HepG2 (cell line): ENCODE results near the gene RAB3GAP1. TPM values are rescaled to one million over a fixed set of nuclear protein-coding genes. Genes with fewer than 3 reads are reported as not detected.

Experiments
- ATAC-seq: fragments of 200-7000 bp; cut with Tn5 transposase; 3 replicates; pipeline ENCODE4 v1.9.1; 2020; ENCODE audit warnings: mild to moderate bottlenecking, moderate library complexity
- BruUV-seq: library from RNA; stranded (reverse); fragments of 400-500 nt; replicated peaks from 2 replicates; lab custom pipeline; 2021; lab: Mats Ljungman, UMichigan
- CTCF ChIA-PET: fragments of 300-600 bp; formaldehyde crosslinking; extraction: SDS; loops from one replicate; lab custom pipeline; 2021; ENCODE audit warnings: low total read pairs, inconsistent platforms, low intra/inter-chr PET ratio; lab: Yijun Ruan, JAX
- POLR2A ChIA-PET: fragments of 350-600 bp; sonication (Branson Sonifier 250); formaldehyde crosslinking; loops from one replicate; lab custom pipeline; 2020; ENCODE audit warnings: antibody characterized with exemption, inconsistent platforms; lab: Yijun Ruan, JAX
- DNase-seq: peaks from one replicate; pipeline ENCODE4 v3.0.0-alpha.2; 2015; ENCODE audit warnings: low spot score
- FAIRE-seq: peaks from 3 replicates; lab custom pipeline; 2011; peaks lifted over from hg19 to GRCh38; lab: Jason Lieb, UNC
- H2AFZ ChIP-seq: one replicate; pipeline ENCODE4 v1.6.1; 2011; ENCODE audit warnings: low read length, inconsistent platforms
- H3K27ac ChIP-seq: fragments of 300-600 bp; 3 replicates; pipeline ENCODE4 v1.8.0; 2011; ENCODE audit warnings: mixed run types, mild to moderate bottlenecking, mixed read lengths, low read length, inconsistent platforms; ENCODE audit not compliant: insufficient read depth; ENCODE audit errors: extremely low read length
- H3K27me3 ChIP-seq, 2 experiments: fragments of 200-600 bp in 1 of 2; 2 replicates in 1 of 2; 3 replicates in 1 of 2; pipeline versions ENCODE4 v1.6.0 to v1.8.0; 2011; ENCODE audit warnings: low read length in 2 of 2, mild to moderate bottlenecking in 2 of 2, moderate library complexity in 2 of 2, inconsistent platforms in 1 of 2; ENCODE audit not compliant: insufficient read depth in 2 of 2, control insufficient read depth in 1 of 2
- H3K36me3 ChIP-seq, 2 experiments: fragments of 200-600 bp in 1 of 2; replicated peaks in 1 of 2; 2 replicates in 1 of 2; 3 replicates in 1 of 2; pipeline versions ENCODE4 v1.5.1 to v1.8.0; 2011; ENCODE audit warnings: low read length in 2 of 2, inconsistent platforms in 1 of 2; ENCODE audit not compliant: insufficient read depth in 2 of 2, control insufficient read depth in 1 of 2
- H3K4me1 ChIP-seq: 2 replicates; pipeline ENCODE4 v1.5.1; 2012; ENCODE audit warnings: low read length, inconsistent platforms; ENCODE audit not compliant: insufficient read depth
- H3K4me2 ChIP-seq: 2 replicates; pipeline ENCODE4 v1.6.0; 2011; ENCODE audit warnings: low read depth, low read length, inconsistent platforms
- H3K4me3 ChIP-seq, 3 experiments: fragments of 200-600 bp in 1 of 3; sonication (generic), shearing (Covaris generic) in 1 of 3; replicated peaks in 1 of 3; 2 replicates each; pipeline ENCODE4 v1.5.1; 2011 to 2016; ENCODE audit warnings: low read length in 3 of 3, inconsistent platforms in 2 of 3, low read depth in 2 of 3, mild to moderate bottlenecking in 2 of 3, control low read depth in 1 of 3, mixed read lengths in 1 of 3; ENCODE audit not compliant: insufficient read depth in 1 of 3
- H3K79me2 ChIP-seq: one replicate; pipeline ENCODE4 v1.6.1; 2011; ENCODE audit warnings: low read length, inconsistent platforms; ENCODE audit not compliant: insufficient read depth
- H3K9ac ChIP-seq: 2 replicates; pipeline ENCODE4 v1.6.0; 2011; ENCODE audit warnings: mild to moderate bottlenecking, low read depth, low read length, inconsistent platforms; ENCODE audit not compliant: insufficient read depth
- H3K9me3 ChIP-seq: 2 replicates; pipeline ENCODE4 v1.5.1; 2012; ENCODE audit warnings: mild to moderate bottlenecking, low read length
- H4K20me1 ChIP-seq: 2 replicates; pipeline ENCODE4 v1.6.0; 2011; ENCODE audit warnings: inconsistent platforms, mild to moderate bottlenecking, low read length, moderate library complexity; ENCODE audit not compliant: insufficient read depth
- SRSF1 ChIP-seq: fragments of 200-400 bp; formaldehyde crosslinking; optimal IDR thresholded peaks from 2 replicates; pipeline ENCODE3; 2017; ENCODE audit warnings: mild to moderate bottlenecking, low read depth, low read length, moderate library complexity
- ZNF180 ChIP-seq: sonication (generic); formaldehyde crosslinking; IDR thresholded peaks from 2 replicates; pipeline ENCODE4 v1.4.0; 2020; ENCODE audit warnings: low read depth, missing genetic modification reagents, borderline replicate concordance
- ZNF24 ChIP-seq: fragments of 450-650 bp; IDR thresholded peaks from 2 replicates; pipeline ENCODE4 v1.6.1; 2017; ENCODE audit warnings: antibody characterized with exemption, mild to moderate bottlenecking
- ZNF30 ChIP-seq: sonication (generic); formaldehyde crosslinking; IDR thresholded peaks from 2 replicates; pipeline ENCODE4 v1.5.0; 2020; ENCODE audit warnings: mild to moderate bottlenecking, missing genetic modification reagents
- ZNF383 ChIP-seq: sonication (generic); formaldehyde crosslinking; IDR thresholded peaks from 2 replicates; pipeline ENCODE4 v1.4.0; 2020; ENCODE audit warnings: missing genetic modification reagents, mild to moderate bottlenecking, borderline replicate concordance
- WGBS: methylation state at CpG from one replicate; pipeline ENCODE4 v1.1.6; 2017; ENCODE audit warnings: low lambda C conversion rate; 5-methylcytosine and 5-hydroxymethylcytosine counted together
- in situ Hi-C: cut with HindIII; loops from 2 replicates; pipeline ENCODE4 v1.10.0; 2017; ENCODE audit warnings: low pct_unique_long_range_greater_than_20kb; ENCODE audit not compliant: extremely low pct_ligation_motif_present
- intact Hi-C: fragments of 100-400 bp; cut with micrococcal nuclease; formaldehyde crosslinking; loops from one replicate; pipeline ENCODE4 v1.10.0; 2022; ENCODE audit not compliant: unreplicated experiment
- polyA plus RNA-seq, 8 experiments: library from polyadenylated mRNA; depleted of rRNA in 3 of 8; stranded (reverse) in 7 of 8; unstranded in 1 of 8; fragments of >200 nt; fragmentation: Illumina TruSeq in 4 of 8; extraction: Trizol in 4 of 8; gene quantifications; 2 replicates each; pipeline versions ENCODE4 v1.2.1 to v1.2.3, GENCODE V29; 2011 to 2016; ENCODE audit warnings: low read depth in 4 of 8, missing spikeins in 1 of 8, mixed read lengths in 1 of 8; ENCODE audit not compliant: insufficient read depth in 1 of 8
- total RNA-seq, 5 experiments: library from RNA; depleted of rRNA; stranded (reverse); fragments of >200 nt; fragmentation: Illumina TruSeq; extraction: Trizol; gene quantifications; 2 replicates each; pipeline ENCODE4 v1.2.3, GENCODE V29; 2016; ENCODE audit warnings: low read depth in 1 of 5
- TF ChIP-seq, protein P1 (sequence below): sonication (generic); formaldehyde crosslinking; IDR thresholded peaks from 2 replicates; pipeline ENCODE4 v1.5.1; 2020; ENCODE audit warnings: mild to moderate bottlenecking, missing genetic modification reagents, moderate library complexity
- TF ChIP-seq, protein P2 (sequence below): sonication (generic); formaldehyde crosslinking; IDR thresholded peaks from 2 replicates; pipeline ENCODE4 v1.5.1; 2020; ENCODE audit warnings: mild to moderate bottlenecking, missing genetic modification reagents

The RAB3GAP1 gene
- total and polyA plus RNA-seq, 2 of the 13 experiments (the other 11 are each of a cell fraction or from before 2014, with no cell fraction given) = 15.2 to 48.8 TPM

DNA sequence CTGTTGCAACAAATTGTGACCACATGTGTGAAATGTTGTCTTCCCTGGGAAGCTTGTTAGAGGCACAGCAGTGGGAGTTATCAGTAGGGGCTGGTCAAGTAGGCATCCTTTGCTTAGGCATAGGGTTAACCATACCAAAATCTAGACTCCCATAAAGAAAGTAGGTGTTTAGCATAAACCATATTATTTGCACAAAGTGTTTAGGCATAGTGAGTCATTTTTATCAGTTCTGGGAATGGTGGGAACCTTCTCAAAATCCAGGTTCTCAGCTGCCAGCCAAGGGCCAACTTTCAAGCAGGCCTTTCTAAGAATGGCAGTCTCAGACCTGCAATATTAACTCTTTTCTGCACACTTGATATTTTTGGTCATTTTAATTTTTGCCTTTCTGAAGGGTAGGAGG lies 88.5 kb downstream of the RAB3GAP1 start (continued):
- TF ChIP-seq, protein P1, sequence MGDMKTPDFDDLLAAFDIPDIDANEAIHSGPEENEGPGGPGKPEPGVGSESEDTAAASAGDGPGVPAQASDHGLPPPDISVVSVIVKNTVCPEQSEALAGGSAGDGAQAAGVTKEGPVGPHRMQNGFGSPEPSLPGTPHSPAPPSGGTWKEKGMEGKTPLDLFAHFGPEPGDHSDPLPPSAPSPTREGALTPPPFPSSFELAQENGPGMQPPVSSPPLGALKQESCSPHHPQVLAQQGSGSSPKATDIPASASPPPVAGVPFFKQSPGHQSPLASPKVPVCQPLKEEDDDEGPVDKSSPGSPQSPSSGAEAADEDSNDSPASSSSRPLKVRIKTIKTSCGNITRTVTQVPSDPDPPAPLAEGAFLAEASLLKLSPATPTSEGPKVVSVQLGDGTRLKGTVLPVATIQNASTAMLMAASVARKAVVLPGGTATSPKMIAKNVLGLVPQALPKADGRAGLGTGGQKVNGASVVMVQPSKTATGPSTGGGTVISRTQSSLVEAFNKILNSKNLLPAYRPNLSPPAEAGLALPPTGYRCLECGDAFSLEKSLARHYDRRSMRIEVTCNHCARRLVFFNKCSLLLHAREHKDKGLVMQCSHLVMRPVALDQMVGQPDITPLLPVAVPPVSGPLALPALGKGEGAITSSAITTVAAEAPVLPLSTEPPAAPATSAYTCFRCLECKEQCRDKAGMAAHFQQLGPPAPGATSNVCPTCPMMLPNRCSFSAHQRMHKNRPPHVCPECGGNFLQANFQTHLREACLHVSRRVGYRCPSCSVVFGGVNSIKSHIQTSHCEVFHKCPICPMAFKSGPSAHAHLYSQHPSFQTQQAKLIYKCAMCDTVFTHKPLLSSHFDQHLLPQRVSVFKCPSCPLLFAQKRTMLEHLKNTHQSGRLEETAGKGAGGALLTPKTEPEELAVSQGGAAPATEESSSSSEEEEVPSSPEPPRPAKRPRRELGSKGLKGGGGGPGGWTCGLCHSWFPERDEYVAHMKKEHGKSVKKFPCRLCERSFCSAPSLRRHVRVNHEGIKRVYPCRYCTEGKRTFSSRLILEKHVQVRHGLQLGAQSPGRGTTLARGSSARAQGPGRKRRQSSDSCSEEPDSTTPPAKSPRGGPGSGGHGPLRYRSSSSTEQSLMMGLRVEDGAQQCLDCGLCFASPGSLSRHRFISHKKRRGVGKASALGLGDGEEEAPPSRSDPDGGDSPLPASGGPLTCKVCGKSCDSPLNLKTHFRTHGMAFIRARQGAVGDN (CRISPR knock-in tag) = no peak
- no peak for TF ChIP-seq SRSF1
- no peak for TF ChIP-seq ZNF180 (CRISPR knock-in tag)
- TF ChIP-seq ZNF383 (CRISPR knock-in tag) = no peak
- TF ChIP-seq ZNF24 = no peak

- H3K79me2 ChIP-seq = no peaks in the 10 kb centered on the region
- H3K4me1 ChIP-seq = no peaks in the 10 kb centered on the region
- peaks cover 17% of the 10 kb centered on the region for H3K9me3 ChIP-seq
- in situ Hi-C loops = no loop called here
- POLR2A ChIA-PET = no interaction called here
- H3K4me3 ChIP-seq = no peak overlapping the region
- H3K4me2 ChIP-seq = no peak overlapping the region
- intact Hi-C loops = no loop called here
- H4K20me1 ChIP-seq = no peaks in the 10 kb centered on the region
- H3K9ac ChIP-seq = no peak overlapping the region
- CTCF ChIA-PET = no interaction called here
- H3K27ac ChIP-seq = no peak overlapping the region
- ATAC-seq = no peak
- no peak overlapping the region for H2AFZ ChIP-seq
- 98% methylated on average over 1 of the region's 1 CpG for WGBS
- no peak for FAIRE-seq
- H3K36me3 ChIP-seq = peaks cover 7 to 41% of the 10 kb centered on the region in 2 experiments
- no peak for TF ChIP-seq ZNF30
- TF ChIP-seq, protein P2, sequence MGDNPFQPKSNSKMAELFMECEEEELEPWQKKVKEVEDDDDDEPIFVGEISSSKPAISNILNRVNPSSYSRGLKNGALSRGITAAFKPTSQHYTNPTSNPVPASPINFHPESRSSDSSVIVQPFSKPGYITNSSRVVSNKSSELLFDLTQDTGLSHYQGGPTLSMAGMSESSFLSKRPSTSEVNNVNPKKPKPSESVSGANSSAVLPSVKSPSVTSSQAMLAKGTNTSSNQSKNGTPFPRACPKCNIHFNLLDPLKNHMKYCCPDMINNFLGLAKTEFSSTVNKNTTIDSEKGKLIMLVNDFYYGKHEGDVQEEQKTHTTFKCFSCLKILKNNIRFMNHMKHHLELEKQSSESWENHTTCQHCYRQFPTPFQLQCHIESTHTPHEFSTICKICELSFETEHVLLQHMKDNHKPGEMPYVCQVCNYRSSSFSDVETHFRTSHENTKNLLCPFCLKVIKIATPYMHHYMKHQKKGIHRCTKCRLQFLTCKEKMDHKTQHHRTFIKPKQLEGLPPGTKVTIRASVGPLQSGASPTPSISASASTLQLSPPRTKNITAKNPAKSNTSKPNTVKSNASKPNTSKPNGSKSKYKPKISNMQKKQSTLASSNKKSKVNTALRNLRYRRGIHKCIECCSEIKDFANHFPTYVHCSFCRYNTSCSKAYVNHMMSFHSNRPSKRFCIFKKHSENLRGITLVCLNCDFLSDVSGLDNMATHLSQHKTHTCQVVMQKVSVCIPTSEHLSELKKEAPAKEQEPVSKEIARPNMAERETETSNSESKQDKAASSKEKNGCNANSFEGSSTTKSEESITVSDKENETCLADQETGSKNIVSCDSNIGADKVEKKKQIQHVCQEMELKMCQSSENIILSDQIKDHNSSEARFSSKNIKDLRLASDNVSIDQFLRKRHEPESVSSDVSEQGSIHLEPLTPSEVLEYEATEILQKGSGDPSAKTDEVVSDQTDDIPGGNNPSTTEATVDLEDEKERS = peak; percentile 90
- no TSS peak for BruUV-seq
- DNase-seq = no peak
- H3K27me3 ChIP-seq = no peaks in the 10 kb centered on the region
Measured at GRCh38 chr2:135142323-135142722, 90.2 kb downstream of the RAB3GAP1 start.
